A673 (cell line): ENCODE measurements around the gene SMAD5. TPM values are rescaled to one million over a fixed set of nuclear protein-coding genes. Genes with fewer than 3 reads are reported as not detected.

Source experiments
- BruUV-seq: library from RNA; stranded (reverse); fragments of 400-500 nt; replicated peaks from 2 replicates; lab custom pipeline; 2021; lab: Mats Ljungman, UMichigan
- CTCF ChIA-PET: fragments of 300-600 bp; sonication (Branson Sonifier 250); formaldehyde crosslinking; loops from one replicate; lab custom pipeline; 2022; ENCODE audit warnings: antibody characterized with exemption; lab: Charles Lee
- POLR2A ChIA-PET: fragments of 300-600 bp; sonication (Branson Sonifier 250); formaldehyde crosslinking; loops from one replicate; lab custom pipeline; 2022; ENCODE audit warnings: antibody characterized with exemption; ENCODE audit not compliant: low non-redundant PET; lab: Charles Lee
- DNase-seq: peaks from one replicate; pipeline ENCODE4 v3.0.0-alpha.2; 2015; ENCODE audit warnings: low spot score
- H3K27ac ChIP-seq: fragments of 200-600 bp; sonication (generic); 2 replicates; pipeline ENCODE4 v1.5.1; 2016; ENCODE audit warnings: mixed run types, low read depth, mild to moderate bottlenecking, mixed read lengths, antibody characterized with exemption, low read length; ENCODE audit not compliant: poor library complexity, severe bottlenecking
- H3K27me3 ChIP-seq: fragments of 200-600 bp; sonication (generic); replicated peaks from 2 replicates; pipeline ENCODE4 v1.6.1; 2017; ENCODE audit warnings: mixed run types, low read depth, mild to moderate bottlenecking, mixed read lengths, antibody characterized with exemption, low read length; ENCODE audit not compliant: insufficient read depth, poor library complexity
- H3K36me3 ChIP-seq: fragments of 200-600 bp; sonication (generic); 2 replicates; pipeline ENCODE4 v1.6.1; 2016; ENCODE audit warnings: mixed run types, mild to moderate bottlenecking, mixed read lengths, antibody characterized with exemption, low read length; ENCODE audit not compliant: insufficient read depth, poor library complexity, severe bottlenecking
- H3K4me1 ChIP-seq: fragments of 200-600 bp; sonication (generic); 2 replicates; pipeline ENCODE4 v1.6.1; 2017; ENCODE audit warnings: mixed run types, mild to moderate bottlenecking, mixed read lengths, antibody characterized with exemption, low read length; ENCODE audit not compliant: insufficient read depth, poor library complexity, severe bottlenecking
- H3K4me3 ChIP-seq: fragments of 200-600 bp; sonication (generic); 2 replicates; pipeline ENCODE4 v1.5.1; 2016; ENCODE audit warnings: low read depth, mixed run types, mild to moderate bottlenecking, mixed read lengths, low read length; ENCODE audit not compliant: poor library complexity, severe bottlenecking
- H3K9me3 ChIP-seq: fragments of 200-600 bp; sonication (generic); 2 replicates; pipeline ENCODE4 v1.6.1; 2016; ENCODE audit warnings: mixed run types, low read depth, mild to moderate bottlenecking, mixed read lengths, antibody characterized with exemption, low read length; ENCODE audit not compliant: poor library complexity, severe bottlenecking
- CTCF ChIP-seq: fragments of 300-800, 200-600 bp; sonication (generic); conservative IDR thresholded peaks from 2 replicates; pipeline ENCODE4 v1.5.1; 2017; ENCODE audit warnings: low read depth, mild to moderate bottlenecking, antibody characterized with exemption, low read length, moderate library complexity, mixed read lengths
- EZH2 ChIP-seq: fragments of 200-600 bp; sonication (generic); IDR thresholded peaks from 2 replicates; pipeline ENCODE4 v1.6.1; 2017; ENCODE audit warnings: borderline replicate concordance, low read depth, mild to moderate bottlenecking, mixed read lengths, antibody characterized with exemption, low read length; ENCODE audit not compliant: poor library complexity, severe bottlenecking
- intact Hi-C: fragments of 100-400 bp; cut with micrococcal nuclease; formaldehyde crosslinking; loops from one replicate; pipeline ENCODE4 v1.10.0; 2022; ENCODE audit not compliant: unreplicated experiment
- total RNA-seq: library from RNA; stranded (reverse); gene quantifications from 2 replicates; pipeline ENCODE4 v1.2.3, GENCODE V29; 2021

SMAD5 gene
- total RNA-seq, 1 experiment from 2014 or later, result 72.0 TPM

GRCh38 chr5:136192015-136192525 is 59.4 kb downstream of the SMAD5 start:
- intact Hi-C loops, result no loop called here
- ChIA-PET POLR2A (no interaction called here), CTCF (no interaction called here)
- DNase-seq, result no peak
- H3K36me3 ChIP-seq, result no peaks in the 10 kb centered on the region
- no TSS peak for BruUV-seq
- H3K4me1 ChIP-seq, result no peaks in the 10 kb centered on the region
- peak overlapping the region; percentile 34 for H3K4me3 ChIP-seq
- TF ChIP-seq EZH2 (peak; percentile 96), CTCF (no peak)
- H3K9me3 ChIP-seq, result no peaks in the 10 kb centered on the region
- H3K27ac ChIP-seq, result no peak overlapping the region
- peaks cover 63% of the 10 kb centered on the region for H3K27me3 ChIP-seq

GRCh38 chr5:136192526-136193321 is 60.1 kb downstream of the SMAD5 start, which contains the start of gene SMIM32:
Gene SMIM32 (minus strand): TSS chr5:136193162. CDS start chr5:136192524, 638 bp downstream.
- peak within 1 kb of the TSS; percentile 34 for H3K4me3 ChIP-seq
- ChIA-PET CTCF (no interaction called here), POLR2A (no interaction called here)
- no peaks in the 10 kb centered on the region for H3K4me1 ChIP-seq
- peak; percentile 43 for DNase-seq
- intact Hi-C loops, result no loop called here
- no peak within 1 kb of the TSS for H3K27ac ChIP-seq
- TF ChIP-seq EZH2 (no peak), CTCF (no peak)
- H3K9me3 ChIP-seq, result no peaks in the 10 kb centered on the region
- H3K36me3 ChIP-seq, result no peaks in the 10 kb centered on the region
- H3K27me3 ChIP-seq, result peaks cover 63% of the 10 kb centered on the region
- BruUV-seq, result no TSS peak

GRCh38 chr5:136193322-136193935 is 60.8 kb downstream of the SMAD5 start:
- Histone ChIP-seq H3K27me3 (peaks cover 63% of the 10 kb centered on the region), H3K27ac (no peak overlapping the region), H3K36me3 (no peaks in the 10 kb centered on the region), H3K4me1 (no peaks in the 10 kb centered on the region), H3K4me3 (peak overlapping the region; percentile 34), H3K9me3 (no peaks in the 10 kb centered on the region)
- ChIA-PET POLR2A (no interaction called here), CTCF (no interaction called here)
- intact Hi-C loops, result no loop called here
- no TSS peak for BruUV-seq
- no peak for DNase-seq
- TF ChIP-seq CTCF, result no peak
